Measurements from ENCODE around the gene GRIPAP1.
"Not testable (repeated sequence)": the region's sequence is repeated elsewhere in the genome, so short reads cannot be mapped to it uniquely, and the experiment has no call there.

GRIPAP1 gene

GRCh38 chrX:48997455-48997854, 4.6 kb downstream of the GRIPAP1 start:
- DNase-seq = no peak

GRCh38 chrX:48996969-48997368, 5.1 kb downstream of the GRIPAP1 start:
- no peak for DNase-seq

GRCh38 chrX:48992341-48992740, 9.7 kb downstream of the GRIPAP1 start:
- no peak for DNase-seq

- DNase-seq = no peak
Observed at GRCh38 chrX:48989483-48989882, 12.6 kb downstream of the GRIPAP1 start.

- DNase-seq = no peak
Observed at GRCh38 chrX:48983896-48984295, 18.2 kb downstream of the GRIPAP1 start.

DNA sequence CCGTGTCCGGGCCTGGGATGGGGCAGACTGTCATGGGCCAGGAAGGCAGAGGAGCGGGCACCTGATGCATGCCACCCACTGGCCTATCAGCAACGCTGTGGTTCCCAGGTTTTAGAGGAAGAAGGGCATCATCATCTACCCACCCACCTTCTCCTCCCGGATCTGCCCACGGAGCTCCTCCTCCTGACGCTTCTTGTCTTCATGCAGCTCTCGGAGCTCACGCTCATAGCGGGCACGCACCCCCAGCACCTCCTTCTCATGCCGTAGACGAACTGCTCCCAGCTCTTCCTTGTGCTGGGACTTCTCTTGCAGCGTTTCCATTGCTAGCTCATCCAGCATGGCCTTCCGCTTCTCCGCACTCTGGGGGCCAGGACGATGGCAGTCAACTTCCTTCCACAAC, 19.0 kb downstream of the GRIPAP1 start:
- no peak for DNase-seq

- no peak for DNase-seq
Observed at GRCh38 chrX:48981178-48981577, 20.9 kb downstream of the GRIPAP1 start.

DNA sequence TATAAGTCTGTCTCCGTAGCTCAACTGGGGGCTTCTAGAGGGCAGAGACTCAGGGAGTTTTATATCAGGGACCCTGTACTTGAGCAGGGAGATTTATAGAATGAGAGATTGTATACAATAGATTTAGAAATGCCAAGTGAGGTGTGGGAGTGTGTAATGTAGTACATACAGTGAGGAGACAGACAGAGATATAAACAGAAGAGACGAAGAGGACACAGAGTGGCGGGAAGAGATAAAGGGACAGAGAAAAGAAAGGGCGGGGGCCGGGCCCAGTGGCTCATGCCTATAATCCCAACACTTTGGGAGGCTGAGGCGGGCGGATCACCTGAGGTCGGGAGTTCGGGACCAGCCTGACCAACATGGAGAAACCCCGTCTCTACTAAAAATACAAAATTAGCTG, 21.7 kb downstream of the GRIPAP1 start:
- DNase-seq = not testable (repeated sequence)

GRCh38 chrX:48978226-48978625, 23.8 kb downstream of the GRIPAP1 start:
- DNase-seq = no peak

DNA sequence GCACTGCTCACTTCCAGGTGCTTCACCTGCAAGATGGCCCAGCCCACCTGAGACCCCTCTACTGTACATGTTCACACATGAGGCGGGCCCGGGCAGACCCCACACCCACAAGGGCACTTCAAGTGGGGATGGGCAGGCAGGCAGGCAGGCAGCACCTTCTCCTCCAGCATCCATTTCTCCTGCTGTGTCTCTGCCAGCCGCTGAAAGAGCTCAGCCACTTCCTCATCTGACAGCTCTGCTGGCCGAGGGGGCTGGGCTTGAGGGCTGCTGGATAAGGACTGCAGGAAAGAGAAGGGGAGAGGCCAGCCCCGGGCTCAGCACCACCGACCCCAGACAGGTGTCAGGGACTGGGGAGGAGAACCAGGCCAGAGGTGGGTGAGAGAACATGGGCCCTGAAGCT, 26.0 kb downstream of the GRIPAP1 start:
- no peak for DNase-seq

DNA sequence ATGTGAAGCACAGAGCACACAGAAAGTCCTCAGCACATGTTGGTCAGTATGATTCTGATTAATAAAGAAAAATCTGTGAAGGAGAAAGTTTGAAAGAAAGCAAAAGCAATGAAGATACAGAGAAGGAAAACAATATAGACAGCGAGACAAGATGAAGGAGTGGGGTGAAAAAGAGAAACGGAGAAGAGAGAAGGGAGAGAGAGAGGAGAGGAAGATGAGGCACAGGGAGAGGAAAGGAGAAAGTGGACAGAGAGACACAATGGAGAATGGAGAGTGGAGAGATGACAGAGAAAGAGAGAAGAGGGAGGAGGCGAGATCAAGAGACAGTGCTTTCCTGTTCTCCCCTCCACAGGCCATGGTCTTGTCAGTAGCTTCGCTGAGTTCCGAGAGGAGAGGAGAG, 26.5 kb downstream of the GRIPAP1 start:
- no peak for DNase-seq

GRCh38 chrX:48975041-48975440, 27.0 kb downstream of the GRIPAP1 start:
- no peak for DNase-seq

DNA sequence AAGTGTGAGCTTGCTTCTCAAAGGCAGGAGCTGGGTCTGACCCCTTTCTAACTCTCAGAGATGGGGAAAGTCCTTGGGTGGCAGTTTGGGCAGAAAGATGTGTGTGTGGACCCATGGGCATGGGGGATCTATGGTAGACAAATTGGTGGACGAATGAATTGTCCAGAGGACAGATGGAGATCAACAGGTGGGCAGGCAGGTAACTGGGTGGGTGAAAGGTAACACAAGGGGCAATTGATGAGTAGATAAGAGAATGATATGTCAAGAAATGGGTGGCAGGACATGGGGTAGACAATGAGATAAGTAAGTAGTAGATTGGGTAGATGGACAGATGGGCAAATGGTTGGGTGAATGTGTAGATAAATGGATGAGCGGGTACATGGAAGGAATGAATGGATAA, 27.5 kb downstream of the GRIPAP1 start:
- no peak for DNase-seq

DNA sequence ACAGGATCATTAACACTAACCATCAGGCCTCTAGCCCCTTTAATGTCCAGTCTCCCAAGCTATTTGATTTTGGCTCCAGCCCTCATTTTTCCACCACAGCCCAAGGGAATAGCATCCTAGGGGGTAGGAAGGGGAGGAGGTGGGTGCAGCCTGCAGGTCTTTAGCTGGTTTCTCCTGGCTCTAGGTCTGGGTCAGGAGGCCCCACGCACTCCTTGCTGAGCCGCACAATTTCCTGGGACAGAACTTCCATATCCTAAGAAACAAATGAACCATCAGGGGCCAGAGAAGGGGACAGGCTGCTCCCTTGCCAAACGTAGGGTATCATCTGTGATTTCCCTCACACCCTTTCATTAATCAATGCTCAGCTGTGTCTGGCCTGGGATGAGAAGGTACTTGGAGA, 28.0 kb downstream of the GRIPAP1 start:
- no peak for DNase-seq

DNA sequence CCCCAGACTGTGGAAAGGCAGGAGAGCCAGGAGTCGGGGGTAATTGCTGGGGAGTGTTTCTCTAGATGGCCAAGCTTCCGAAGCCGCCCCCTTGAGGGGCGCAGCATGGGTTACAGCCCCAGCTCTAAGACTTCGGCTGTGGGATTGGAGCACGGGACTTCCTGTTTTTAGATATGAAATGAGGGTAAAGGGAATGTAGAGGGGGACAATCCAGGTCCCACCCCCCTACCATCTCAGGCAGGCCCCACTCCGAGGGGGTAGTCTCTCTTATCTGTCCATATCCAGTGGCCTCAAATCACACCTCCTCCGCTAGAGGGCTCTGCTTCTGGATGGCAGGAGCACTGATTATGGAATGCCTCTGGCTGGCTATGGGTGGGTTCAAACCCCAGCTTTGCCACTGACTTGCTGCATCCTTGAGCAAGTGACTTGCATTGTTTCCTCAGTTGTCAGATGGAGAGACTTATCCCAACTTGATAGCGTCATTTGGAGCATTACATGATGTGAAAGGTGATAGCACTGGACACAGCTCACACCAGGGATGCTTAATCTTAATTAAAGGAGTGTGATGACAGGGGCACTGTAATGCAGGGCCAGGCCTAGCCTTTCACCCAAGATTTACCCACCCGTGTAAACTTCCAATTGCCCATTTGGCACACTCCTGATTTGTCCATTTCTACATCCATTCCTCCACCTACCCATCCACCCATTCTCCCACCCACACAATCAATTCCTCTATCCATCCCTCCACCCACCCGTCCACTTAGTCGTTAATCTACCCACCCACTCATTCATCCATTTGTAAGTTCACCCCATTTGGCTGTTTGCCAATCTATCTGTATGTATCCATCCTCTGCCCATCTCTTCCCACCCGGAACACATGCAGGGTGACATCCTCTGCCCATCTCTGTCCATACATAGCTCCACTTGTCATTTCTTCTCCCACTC, 29.6 kb downstream of the GRIPAP1 start:
- peak; percentile 23 for DNase-seq

DNA sequence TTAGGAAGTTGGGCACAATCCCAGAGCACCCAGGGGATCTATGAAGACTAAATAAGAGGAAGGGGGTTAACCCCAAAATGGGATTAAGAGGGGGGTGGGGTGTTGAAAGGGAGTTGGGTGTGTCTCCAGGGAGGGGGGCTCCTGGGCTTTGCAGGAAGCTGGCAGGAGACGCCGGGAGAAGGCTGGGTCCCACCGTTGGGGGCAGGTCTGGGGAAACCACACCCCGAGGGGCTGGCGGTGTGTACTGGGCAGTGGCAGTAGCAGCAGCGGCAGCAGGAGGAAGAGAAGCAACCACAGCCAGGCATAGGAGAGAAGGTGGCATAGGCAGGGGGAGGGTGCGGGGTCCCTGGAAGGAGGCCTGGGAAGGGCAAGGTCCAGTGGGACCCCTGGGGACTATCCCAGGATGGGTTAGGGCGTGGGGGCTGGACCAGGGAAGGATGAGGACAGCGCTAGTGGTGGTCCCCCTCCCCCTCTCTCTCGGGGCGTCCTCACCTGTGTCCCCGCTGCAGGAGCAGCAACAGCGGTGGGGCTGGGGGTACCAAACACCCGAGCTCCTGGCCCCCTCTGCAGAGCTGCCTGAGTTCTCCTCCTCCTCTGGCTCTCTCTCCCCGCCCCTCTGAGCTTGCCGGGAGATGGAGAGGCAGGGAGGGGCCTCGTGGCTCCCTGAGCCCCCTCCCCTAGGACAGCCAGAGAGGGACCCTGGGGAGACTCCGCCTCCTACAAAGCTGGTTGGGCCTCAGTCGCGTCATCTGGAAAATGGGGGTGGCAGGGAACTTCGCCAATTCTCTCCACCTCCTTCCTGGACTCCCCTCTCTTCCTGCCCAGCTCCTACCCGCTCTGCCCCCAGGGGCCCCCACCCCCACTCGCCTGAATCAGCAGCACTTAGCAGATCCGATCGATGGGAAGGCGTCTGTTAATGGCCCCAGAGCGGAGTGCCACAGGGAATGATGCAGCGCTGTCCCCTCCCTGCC, 30.5 kb downstream of the GRIPAP1 start, which contains the start of gene KCND1:
Gene KCND1 (minus strand): TSS at position 596 of the 971 bp plus-strand sequence. CDS start 1,573 bp downstream, outside the sequence.
- no peak for DNase-seq

- no peak for DNase-seq
Observed at GRCh38 chrX:48969471-48969870, 32.6 kb downstream of the GRIPAP1 start.

DNA sequence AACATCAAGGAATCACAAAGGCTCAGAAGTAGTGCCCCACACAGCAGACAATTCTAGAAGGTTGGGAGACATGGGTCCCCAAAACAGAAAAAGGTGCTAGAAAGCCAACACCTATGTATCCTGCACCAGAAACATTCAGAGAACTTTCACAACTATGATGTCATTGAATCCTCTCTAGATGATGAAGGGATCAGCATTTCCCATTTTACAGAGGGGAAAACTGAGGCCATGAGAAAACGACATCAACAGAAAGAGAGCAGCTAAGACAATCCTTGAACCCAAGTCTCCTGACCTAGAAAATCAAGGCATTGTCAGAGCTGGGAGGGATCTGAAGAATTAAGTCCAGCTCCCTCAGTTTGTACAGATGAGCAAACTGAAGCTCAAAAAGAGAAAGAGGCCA, 33.7 kb downstream of the GRIPAP1 start:
- DNase-seq = no peak

DNA sequence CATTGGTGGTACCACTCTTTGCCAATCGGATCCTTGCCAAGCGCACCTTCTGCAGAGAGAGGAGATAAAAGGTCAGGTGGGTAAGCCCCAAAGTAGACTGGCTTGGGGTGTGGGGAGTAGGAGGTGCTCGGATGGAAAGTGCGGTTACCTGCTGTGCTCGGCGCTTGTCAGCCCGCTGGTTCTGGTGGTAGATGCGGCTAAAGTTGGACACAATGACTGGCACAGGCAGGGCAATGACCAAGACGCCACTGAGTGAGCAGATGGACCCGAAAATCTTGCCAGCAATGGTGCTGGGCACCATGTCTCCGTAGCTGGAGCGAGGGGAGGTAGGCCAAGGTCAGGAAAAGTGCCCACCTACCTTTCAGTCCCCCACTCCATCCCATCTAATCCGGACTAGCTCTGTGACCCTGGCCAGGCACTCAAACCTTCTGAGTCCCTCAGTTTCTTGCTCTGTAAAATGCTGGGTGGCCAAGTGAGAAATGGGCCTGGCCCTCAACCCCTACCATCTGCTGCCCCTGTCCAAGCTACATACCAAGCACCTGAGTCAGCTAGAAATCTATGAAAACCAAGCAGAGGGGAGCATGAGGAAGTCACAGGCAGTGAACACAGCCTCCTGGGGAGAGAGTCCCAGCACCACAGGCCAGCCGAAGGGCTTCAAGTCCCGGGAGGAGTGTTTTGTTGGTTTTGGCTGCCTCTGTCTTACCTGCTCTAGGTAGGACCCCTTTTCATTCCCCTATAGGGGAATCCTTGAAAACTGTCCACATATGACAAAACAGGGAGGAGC, 35.1 kb downstream of the GRIPAP1 start:
- DNase-seq = no peak

DNA sequence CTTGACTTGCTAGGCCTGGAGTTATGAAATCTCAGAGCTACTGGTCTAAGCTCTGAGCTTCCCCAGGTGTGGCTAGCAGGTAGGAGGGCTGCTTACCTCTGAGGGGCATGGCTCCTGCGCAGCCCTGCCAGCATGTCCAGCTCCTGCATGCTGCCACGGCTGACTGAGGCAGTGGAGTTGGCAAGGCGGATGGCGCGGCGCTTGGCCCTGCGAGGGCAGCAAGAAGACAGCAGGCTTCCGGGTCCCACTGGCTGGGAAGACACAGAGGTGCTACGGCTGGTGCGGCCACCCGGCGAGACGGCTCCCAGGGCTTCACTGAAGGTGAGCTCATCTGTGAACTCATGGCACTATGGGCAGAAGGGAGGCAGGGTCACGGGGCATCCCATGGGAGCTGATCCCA, 36.1 kb downstream of the GRIPAP1 start:
- DNase-seq = no peak

GRCh38 chrX:48961585-48962091, 40.4 kb downstream of the GRIPAP1 start:
- DNase-seq = no peak

- no peak for DNase-seq
Observed at GRCh38 chrX:48960291-48960690, 41.8 kb downstream of the GRIPAP1 start.

All from stimulated activated CD4-positive, alpha-beta T cell treated with anti-CD3 and anti-CD28 coated beads, Interleukin-1b, Interleukin-23, amount 100 ng/mL, for 48 hours (primary cell).